HUES64 (cell line): ENCODE results near the gene SH3TC2.
"Not testable (repeated sequence)": the region's sequence is repeated elsewhere in the genome, so short reads cannot be mapped to it uniquely, and the experiment has no call there.

ENCODE experiments used
- H3K27ac ChIP-seq: 2 replicates; pipeline ENCODE4 v1.7.0; 2013; ENCODE audit warnings: low read depth, low read length, inconsistent platforms
- H3K27me3 ChIP-seq: 2 replicates; pipeline ENCODE4 v1.6.1; 2013; ENCODE audit warnings: mild to moderate bottlenecking, low read length; ENCODE audit not compliant: insufficient read depth
- H3K36me3 ChIP-seq: 2 replicates; pipeline ENCODE4 v1.6.1; 2013; ENCODE audit warnings: mild to moderate bottlenecking, low read length; ENCODE audit not compliant: insufficient read depth
- H3K4me1 ChIP-seq: 2 replicates; pipeline ENCODE4 v1.6.1; 2013; ENCODE audit warnings: mild to moderate bottlenecking, low read length, moderate library complexity; ENCODE audit not compliant: insufficient read depth
- H3K4me3 ChIP-seq: 2 replicates; pipeline ENCODE4 v1.5.1; 2013; ENCODE audit warnings: mild to moderate bottlenecking, low read length, moderate library complexity
- H3K9ac ChIP-seq: 2 replicates; pipeline ENCODE4 v1.6.1; 2013; ENCODE audit warnings: mild to moderate bottlenecking, low read depth, low read length
- H3K9me3 ChIP-seq: 2 replicates; pipeline ENCODE4 v1.6.1; 2013; ENCODE audit warnings: low read depth, low read length; ENCODE audit not compliant: insufficient read depth
- WGBS: fragments of 150-250, 120-280 bp; methylation state at CpG from one replicate; pipeline ENCODE4 v1.1.7; 2013; ENCODE audit warnings: missing lambda C conversion rate; 5-methylcytosine and 5-hydroxymethylcytosine counted together

The SH3TC2 gene

GRCh38 chr5:149080294-149080693 is 17.4 kb upstream of the SH3TC2 start:
- Histone ChIP-seq H3K4me1 (no peaks in the 10 kb centered on the region), H3K4me3 (no peak overlapping the region), H3K27me3 (no peaks in the 10 kb centered on the region), H3K27ac (no peak overlapping the region), H3K9ac (no peak overlapping the region), H3K9me3 (no peaks in the 10 kb centered on the region), H3K36me3 (no peaks in the 10 kb centered on the region)
- 100% methylated on average over 3 of the region's 4 CpGs for WGBS

DNA sequence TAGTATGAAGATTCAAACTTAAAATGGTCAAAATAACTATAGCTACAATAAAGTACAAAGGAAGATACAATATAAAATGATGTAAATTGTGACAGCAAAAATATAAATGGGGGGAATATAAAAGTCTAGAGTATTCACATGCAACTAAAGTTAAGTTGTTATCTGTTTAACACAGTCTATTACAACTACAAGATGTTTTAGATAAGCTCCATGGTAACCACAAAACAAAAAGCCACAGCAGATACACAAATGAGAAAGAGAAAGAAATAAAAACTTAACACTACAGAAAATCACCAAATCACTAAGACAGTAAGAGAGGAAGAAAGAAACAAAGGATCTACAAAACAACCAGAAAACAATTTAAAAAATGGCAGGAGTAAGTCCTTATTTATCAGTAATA is 17.0 kb upstream of the SH3TC2 start:
- Histone ChIP-seq H3K9me3 (no peaks in the 10 kb centered on the region), H3K27ac (no peak overlapping the region), H3K4me1 (no peaks in the 10 kb centered on the region), H3K4me3 (no peak overlapping the region), H3K9ac (no peak overlapping the region), H3K36me3 (no peaks in the 10 kb centered on the region), H3K27me3 (no peaks in the 10 kb centered on the region)

DNA sequence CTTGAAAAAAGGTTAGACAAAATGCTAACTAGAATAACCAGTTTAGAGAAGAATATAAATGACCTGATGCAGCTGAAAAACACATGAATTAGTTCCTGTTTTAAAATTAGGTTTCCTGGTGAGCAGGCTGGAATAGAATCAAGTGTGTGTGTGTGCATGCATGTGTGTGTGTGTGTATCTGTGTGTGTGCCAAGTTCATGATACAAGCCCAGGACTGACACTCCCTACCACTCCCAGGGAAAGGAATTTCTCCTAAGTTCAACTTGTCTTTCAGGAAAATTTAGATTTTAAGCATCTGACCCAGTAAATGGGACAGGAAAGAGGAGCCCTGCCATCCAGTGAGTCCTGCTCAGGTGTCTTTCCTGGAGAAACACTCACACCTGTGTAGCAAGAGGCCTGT is 11.2 kb upstream of the SH3TC2 start:
- H3K27me3 ChIP-seq, H3K4me1 ChIP-seq, H3K9ac ChIP-seq, H3K4me3 ChIP-seq, H3K36me3 ChIP-seq, H3K9me3 ChIP-seq, H3K27ac ChIP-seq: not testable (repeated sequence)

DNA sequence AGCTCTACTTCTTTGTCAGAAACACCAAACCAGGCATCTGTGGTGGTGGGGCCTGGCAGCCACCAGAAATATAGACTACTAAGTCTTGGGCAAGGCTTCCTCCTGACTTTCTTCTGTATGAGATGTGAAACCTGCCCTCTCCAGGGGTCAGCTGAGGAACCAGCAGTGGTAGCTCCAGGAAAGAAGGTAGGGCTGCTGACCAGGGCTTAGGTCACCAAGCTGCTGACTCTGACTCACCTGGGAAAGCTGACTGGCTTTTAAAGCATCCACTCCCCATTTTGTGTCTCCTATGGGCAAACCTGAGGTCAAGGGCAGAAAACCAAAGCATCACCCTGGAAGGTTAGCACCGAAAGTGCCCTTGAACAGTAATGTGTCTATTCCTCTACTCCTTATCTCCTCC is 10.4 kb upstream of the SH3TC2 start:
- Histone ChIP-seq H3K27ac (no peak overlapping the region), H3K4me3 (no peak overlapping the region), H3K36me3 (no peaks in the 10 kb centered on the region), H3K9me3 (no peaks in the 10 kb centered on the region), H3K27me3 (no peaks in the 10 kb centered on the region), H3K9ac (no peak overlapping the region), H3K4me1 (no peaks in the 10 kb centered on the region)
- 93% methylated on average over 1 of the region's 1 CpG for WGBS

- Histone ChIP-seq H3K4me3 (no peak overlapping the region), H3K27ac (no peak overlapping the region), H3K9ac (no peak overlapping the region), H3K9me3 (no peaks in the 10 kb centered on the region), H3K27me3 (no peaks in the 10 kb centered on the region), H3K36me3 (no peaks in the 10 kb centered on the region), H3K4me1 (no peaks in the 10 kb centered on the region)
- 100% methylated on average over 2 of the region's 2 CpGs for WGBS
Measured at GRCh38 chr5:149072791-149073190, 9.9 kb upstream of the SH3TC2 start.

DNA sequence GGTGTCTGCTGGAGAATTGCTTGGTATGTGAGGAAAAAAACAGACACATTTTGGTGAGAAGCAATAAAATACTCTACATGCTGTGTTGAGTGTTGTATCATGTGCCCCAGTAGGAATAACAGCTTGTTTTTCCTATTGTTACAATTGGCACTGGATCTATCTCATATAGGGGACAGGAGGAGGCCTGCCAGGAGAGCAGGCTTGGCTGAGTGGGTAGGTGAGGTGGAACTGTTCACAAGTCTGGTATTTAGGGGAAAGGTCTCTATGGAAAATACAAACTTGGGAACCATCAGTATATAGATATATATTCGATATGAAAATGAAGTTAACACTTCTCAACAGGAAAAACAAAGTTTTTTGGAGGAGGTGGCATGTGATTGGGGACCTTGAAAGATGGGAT is 9.5 kb upstream of the SH3TC2 start:
- WGBS, result no CpG with 5 or more reads among the region's 1 CpG
- H3K27me3 ChIP-seq, result no peaks in the 10 kb centered on the region
- no peaks in the 10 kb centered on the region for H3K4me1 ChIP-seq
- no peak overlapping the region for H3K4me3 ChIP-seq
- no peaks in the 10 kb centered on the region for H3K36me3 ChIP-seq
- H3K9ac ChIP-seq, result no peak overlapping the region
- no peak overlapping the region for H3K27ac ChIP-seq
- H3K9me3 ChIP-seq, result no peaks in the 10 kb centered on the region

DNA sequence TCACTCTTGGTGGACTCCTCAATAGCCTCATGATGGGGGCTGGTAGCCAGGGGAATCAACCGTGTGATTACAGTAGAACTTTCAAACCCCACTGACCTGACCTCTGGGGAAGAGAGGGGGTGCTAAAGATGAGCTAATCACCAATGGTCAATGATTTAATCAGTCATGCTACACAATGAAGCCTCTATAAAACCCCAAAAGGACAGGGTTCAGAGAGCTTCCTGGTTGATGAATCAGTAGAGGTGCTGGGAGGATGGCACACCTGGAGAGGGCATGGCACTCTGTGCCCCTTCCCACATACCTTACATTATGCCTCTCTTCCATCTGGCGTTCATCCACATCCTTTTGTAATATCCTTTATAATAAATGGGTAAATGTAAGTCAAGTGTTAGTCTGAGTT is 8.9 kb upstream of the SH3TC2 start:
- no peaks in the 10 kb centered on the region for H3K27me3 ChIP-seq
- 83% methylated on average over 1 of the region's 2 CpGs for whole genome bisulfite sequencing

GRCh38 chr5:149071216-149071615 is 8.4 kb upstream of the SH3TC2 start:
- Histone ChIP-seq H3K27ac (no peak overlapping the region), H3K4me1 (no peaks in the 10 kb centered on the region), H3K27me3 (no peaks in the 10 kb centered on the region), H3K9me3 (no peaks in the 10 kb centered on the region), H3K9ac (no peak overlapping the region), H3K36me3 (no peaks in the 10 kb centered on the region), H3K4me3 (no peak overlapping the region)
- WGBS, result 95% methylated on average over 1 of the region's 1 CpG

More for the DNA sequence above, 8.9 kb upstream of the SH3TC2 start:
- Histone ChIP-seq H3K4me1 (no peaks in the 10 kb centered on the region), H3K27ac (no peak overlapping the region), H3K9ac (no peak overlapping the region), H3K9me3 (no peaks in the 10 kb centered on the region), H3K4me3 (no peak overlapping the region), H3K36me3 (no peaks in the 10 kb centered on the region)

GRCh38 chr5:149069711-149070110 is 6.8 kb upstream of the SH3TC2 start:
- H3K36me3 ChIP-seq, result no peaks in the 10 kb centered on the region
- H3K27me3 ChIP-seq, result no peaks in the 10 kb centered on the region
- 95% methylated on average over 2 of the region's 2 CpGs for WGBS
- H3K4me3 ChIP-seq, result no peak overlapping the region
- H3K9ac ChIP-seq, result no peak overlapping the region
- H3K9me3 ChIP-seq, result no peaks in the 10 kb centered on the region
- H3K27ac ChIP-seq, result no peak overlapping the region
- H3K4me1 ChIP-seq, result no peaks in the 10 kb centered on the region

GRCh38 chr5:149063896-149064478 is 1.1 kb upstream of the SH3TC2 start:
- Histone ChIP-seq H3K4me1 (peaks cover 16% of the 10 kb centered on the region), H3K9ac (no peak overlapping the region), H3K9me3 (no peaks in the 10 kb centered on the region), H3K4me3 (no peak overlapping the region), H3K27me3 (no peaks in the 10 kb centered on the region), H3K27ac (no peak overlapping the region), H3K36me3 (no peaks in the 10 kb centered on the region)
- WGBS, result 94% methylated on average over 2 of the region's 2 CpGs

- 62% methylated on average over 3 of the region's 3 CpGs for WGBS
- Histone ChIP-seq H3K9me3 (0 out of 2 replicates have a peak, but pooled peaks cover 7% of the 10 kb centered on the region), H3K27me3 (no peaks in the 10 kb centered on the region), H3K36me3 (no peaks in the 10 kb centered on the region), H3K27ac (peak overlapping the region; percentile 9; the same call in 1 of the 2 replicates), H3K9ac (peak overlapping the region; percentile 33; the same call in 1 of the 2 replicates), H3K4me3 (no peak overlapping the region), H3K4me1 (peaks cover 16% of the 10 kb centered on the region)
Measured at GRCh38 chr5:149062371-149063016, 368 bp downstream of the SH3TC2 start.

- H3K36me3 ChIP-seq, result no peaks in the 10 kb centered on the region
- 98% methylated on average over 4 of the region's 4 CpGs for WGBS
- H3K4me3 ChIP-seq, result no peak overlapping the region
- H3K27me3 ChIP-seq, result no peaks in the 10 kb centered on the region
- H3K9ac ChIP-seq, result no peak overlapping the region
- no peak overlapping the region for H3K27ac ChIP-seq
- H3K9me3 ChIP-seq, result 0 out of 2 replicates have a peak, but pooled peaks cover 7% of the 10 kb centered on the region
- H3K4me1 ChIP-seq, result peaks cover 16% of the 10 kb centered on the region
Measured at GRCh38 chr5:149061341-149061740, 1.5 kb downstream of the SH3TC2 start.
